GM23338 (cell line): ENCODE data around the gene TF. TPM values are rescaled to one million over a fixed set of nuclear protein-coding genes. Genes with fewer than 3 reads are reported as not detected.

Experiments
- ATAC-seq: fragments of 200-7000 bp; cut with Tn5 transposase; 3 replicates; pipeline ENCODE4 v1.9.1; 2020
- DNase-seq: peaks from one replicate; pipeline ENCODE4 v3.0.0-alpha.2; 2015; ENCODE audit warnings: low spot score
- H2AFZ ChIP-seq: fragments of 200-600 bp; sonication (generic); 2 replicates; pipeline ENCODE4 v1.8.0; 2016; ENCODE audit warnings: antibody characterized with exemption, mild to moderate bottlenecking, moderate library complexity
- H3F3A ChIP-seq: fragments of 200-600 bp; sonication (generic); replicated peaks from 2 replicates; pipeline ENCODE4 v1.8.0; 2017; ENCODE audit warnings: antibody characterized with exemption, mixed run types, low read depth
- H3K27ac ChIP-seq: fragments of 200-600 bp; sonication (generic); 2 replicates; pipeline ENCODE4 v1.6.1; 2016; ENCODE audit warnings: low read depth
- H3K27me3 ChIP-seq: fragments of 200-600 bp; sonication (generic); 2 replicates; pipeline ENCODE4 v1.8.0; 2016; ENCODE audit warnings: mild to moderate bottlenecking, mixed run types, moderate library complexity; ENCODE audit not compliant: insufficient read depth
- H3K36me3 ChIP-seq: fragments of 200-600 bp; sonication (generic); 2 replicates; pipeline ENCODE4 v1.8.0; 2016; ENCODE audit warnings: mild to moderate bottlenecking; ENCODE audit not compliant: insufficient read depth
- H3K4me1 ChIP-seq: fragments of 200-600 bp; sonication (generic); 2 replicates; pipeline ENCODE4 v1.8.0; 2016; ENCODE audit warnings: mild to moderate bottlenecking, moderate library complexity; ENCODE audit not compliant: insufficient read depth
- H3K4me2 ChIP-seq: fragments of 200-600 bp; sonication (generic); 2 replicates; pipeline ENCODE4 v1.7.1; 2017; ENCODE audit warnings: mixed run types
- H3K4me3 ChIP-seq: fragments of 200-600 bp; sonication (generic); 2 replicates; pipeline ENCODE4 v1.6.1; 2016; ENCODE audit warnings: mixed run types
- H3K79me2 ChIP-seq: fragments of 200-600 bp; sonication (generic); replicated peaks from 2 replicates; pipeline ENCODE4 v1.8.0; 2017; ENCODE audit warnings: mild to moderate bottlenecking; ENCODE audit not compliant: insufficient read depth
- H3K9me2 ChIP-seq: fragments of 200-600 bp; sonication (generic); 2 replicates; pipeline ENCODE4 v1.8.0; 2017; ENCODE audit not compliant: insufficient read depth
- H4K20me1 ChIP-seq: fragments of 200-600 bp; sonication (generic); replicated peaks from 2 replicates; pipeline ENCODE4 v1.8.0; 2017; ENCODE audit warnings: mild to moderate bottlenecking; ENCODE audit not compliant: insufficient read depth
- H3K27ac Mint-ChIP-seq: 2 replicates; pipeline ENCODE4 v1.8.0; 2020; ENCODE audit warnings: inconsistent platforms, mild to moderate bottlenecking, moderate library complexity, mixed read lengths
- H3K27me3 Mint-ChIP-seq: 3 replicates; pipeline ENCODE4 v1.8.0; 2022; ENCODE audit warnings: low read depth, mild to moderate bottlenecking, moderate library complexity, mixed read lengths, inconsistent platforms; ENCODE audit not compliant: insufficient read depth, poor library complexity
- H3K36me3 Mint-ChIP-seq: 3 replicates; pipeline ENCODE4 v1.8.0; 2021; ENCODE audit warnings: low read depth, mild to moderate bottlenecking, inconsistent platforms, moderate library complexity, mixed read lengths
- H3K4me1 Mint-ChIP-seq: 3 replicates; pipeline ENCODE4 v1.8.0; 2020; ENCODE audit warnings: mild to moderate bottlenecking, inconsistent platforms, mixed read lengths
- H3K4me3 Mint-ChIP-seq: 3 replicates; pipeline ENCODE4 v1.8.0; 2021; ENCODE audit warnings: moderate library complexity, mild to moderate bottlenecking, inconsistent platforms, mixed read lengths
- H3K9me3 Mint-ChIP-seq: 3 replicates; pipeline ENCODE4 v1.8.0; 2020; ENCODE audit warnings: moderate library complexity, mild to moderate bottlenecking, inconsistent platforms, mixed read lengths
- CREB1 ChIP-seq: fragments of 250-450 bp; sonication (Bioruptor Pico); IDR thresholded peaks from 2 replicates; pipeline ENCODE4 v1.5.0; 2020; ENCODE audit warnings: low read depth, mild to moderate bottlenecking, moderate library complexity
- ETS1 ChIP-seq: IDR thresholded peaks from 2 replicates; pipeline ENCODE4 v1.6.1; 2016; ENCODE audit warnings: antibody characterized with exemption
- EZH2 ChIP-seq: fragments of 200-600 bp; sonication (generic); IDR thresholded peaks from one replicate; pipeline ENCODE4 v1.8.0; 2017; ENCODE audit warnings: antibody characterized with exemption, mild to moderate bottlenecking, low read depth; ENCODE audit not compliant: unreplicated experiment
- EZH2phosphoT487 ChIP-seq: fragments of 200-600 bp; sonication (generic); IDR thresholded peaks from one replicate; pipeline ENCODE4 v1.8.1; 2018; ENCODE audit warnings: antibody characterized with exemption; ENCODE audit not compliant: unreplicated experiment
- JUNB ChIP-seq: IDR thresholded peaks from one replicate; pipeline ENCODE4 v1.6.1; 2016; ENCODE audit warnings: antibody characterized with exemption; ENCODE audit not compliant: unreplicated experiment
- NANOG ChIP-seq: IDR thresholded peaks from 2 replicates; pipeline ENCODE4 v1.6.1; 2016; ENCODE audit warnings: antibody characterized with exemption, borderline replicate concordance
- POLR2AphosphoS5 ChIP-seq: IDR thresholded peaks from 2 replicates; pipeline ENCODE4 v1.6.1; 2016; ENCODE audit warnings: antibody characterized with exemption, low read depth
- REST ChIP-seq: IDR thresholded peaks from one replicate; pipeline ENCODE4 v1.6.1; 2018; ENCODE audit warnings: antibody characterized with exemption; ENCODE audit not compliant: unreplicated experiment
- STAT1 ChIP-seq: IDR thresholded peaks from one replicate; pipeline ENCODE4 v1.6.1; 2016; ENCODE audit warnings: antibody characterized with exemption; ENCODE audit not compliant: unreplicated experiment
- ZNF114 ChIP-seq: fragments of 250-450 bp; sonication (Bioruptor Pico); IDR thresholded peaks from 2 replicates; pipeline ENCODE4 v1.5.0; 2020; ENCODE audit warnings: mild to moderate bottlenecking, moderate library complexity
- ZNF331 ChIP-seq: fragments of 250-450 bp; sonication (Bioruptor Pico); IDR thresholded peaks from 2 replicates; pipeline ENCODE4 v1.5.0; 2020; ENCODE audit warnings: low read depth, mild to moderate bottlenecking, moderate library complexity
- polyA plus RNA-seq: library from polyadenylated mRNA; unstranded; fragments of >200 nt; fragmentation: Nextera tagmentation; extraction: Ambion mirVana; gene quantifications from 2 replicates; pipeline ENCODE4 v1.2.1, GENCODE V29; 2016
- total RNA-seq: library from RNA; depleted of rRNA; stranded (reverse); fragments of >200 nt; shearing (Covaris generic); gene quantifications from 2 replicates; pipeline ENCODE4 v1.2.3, GENCODE V29; 2014
- TF ChIP-seq, protein P1 (sequence below): fragments of 250-450 bp; sonication (Bioruptor Pico); IDR thresholded peaks from 2 replicates; pipeline ENCODE4 v1.5.0; 2020; ENCODE audit warnings: mild to moderate bottlenecking, moderate library complexity
- TF ChIP-seq, protein P2 (sequence below), 2 experiments: fragments of 200-600 bp in 1 of 2; sonication (generic) in 1 of 2; conservative IDR thresholded peaks; 2 replicates each; pipeline versions ENCODE4 v1.5.1 to v1.6.1; 2016 to 2017; ENCODE audit warnings: antibody characterized with exemption in 2 of 2, low read depth in 2 of 2, mild to moderate bottlenecking in 2 of 2, moderate library complexity in 1 of 2

TF gene
- total and polyA plus RNA-seq, 2 experiments from 2014 or later: 0.03 to 0.76 TPM

DNA sequence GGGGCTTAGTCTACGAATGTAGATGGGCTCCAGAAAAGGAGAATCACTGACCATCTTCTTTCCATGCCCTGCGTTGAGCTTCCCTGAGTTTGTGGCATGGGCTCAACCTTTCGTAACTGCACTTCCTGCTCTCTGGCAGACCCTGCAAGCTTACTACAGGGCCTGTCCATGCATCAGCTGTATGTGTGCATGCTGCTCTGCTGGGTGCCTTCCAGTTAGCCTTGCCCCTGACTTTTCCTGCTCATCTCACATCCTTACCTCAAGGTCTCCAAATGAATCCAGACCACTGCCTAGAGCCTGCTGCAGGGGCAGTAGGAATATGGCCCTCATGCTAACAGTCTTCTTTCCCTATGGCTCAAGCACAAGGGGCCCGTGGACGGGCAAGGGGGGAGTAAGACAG lies 2.0 kb upstream of the TF start:
- H3K27me3 ChIP-seq: peaks cover 26% of the 10 kb centered on the region
- Mint-ChIP-seq H3K27ac (no peak overlapping the region), H3K4me3 (no peak overlapping the region), H3K36me3 (no peaks in the 10 kb centered on the region), H3K27me3 (peaks cover 33% of the 10 kb centered on the region), H3K9me3 (peaks cover 7% of the 10 kb centered on the region; the same call in 2 of the 3 replicates), H3K4me1 (peaks cover 5% of the 10 kb centered on the region; the same call in 1 of the 3 replicates)
- TF ChIP-seq ZNF331 (CRISPR knock-in tag) (no peak), ZNF114 (no peak), STAT1 (no peak), REST (no peak), EZH2 (no peak), JUNB (no peak), EZH2phosphoT487 (no peak), POLR2AphosphoS5 (no peak), CREB1 (no peak), ETS1 (no peak), NANOG (no peak)
- TF ChIP-seq, protein P1, sequence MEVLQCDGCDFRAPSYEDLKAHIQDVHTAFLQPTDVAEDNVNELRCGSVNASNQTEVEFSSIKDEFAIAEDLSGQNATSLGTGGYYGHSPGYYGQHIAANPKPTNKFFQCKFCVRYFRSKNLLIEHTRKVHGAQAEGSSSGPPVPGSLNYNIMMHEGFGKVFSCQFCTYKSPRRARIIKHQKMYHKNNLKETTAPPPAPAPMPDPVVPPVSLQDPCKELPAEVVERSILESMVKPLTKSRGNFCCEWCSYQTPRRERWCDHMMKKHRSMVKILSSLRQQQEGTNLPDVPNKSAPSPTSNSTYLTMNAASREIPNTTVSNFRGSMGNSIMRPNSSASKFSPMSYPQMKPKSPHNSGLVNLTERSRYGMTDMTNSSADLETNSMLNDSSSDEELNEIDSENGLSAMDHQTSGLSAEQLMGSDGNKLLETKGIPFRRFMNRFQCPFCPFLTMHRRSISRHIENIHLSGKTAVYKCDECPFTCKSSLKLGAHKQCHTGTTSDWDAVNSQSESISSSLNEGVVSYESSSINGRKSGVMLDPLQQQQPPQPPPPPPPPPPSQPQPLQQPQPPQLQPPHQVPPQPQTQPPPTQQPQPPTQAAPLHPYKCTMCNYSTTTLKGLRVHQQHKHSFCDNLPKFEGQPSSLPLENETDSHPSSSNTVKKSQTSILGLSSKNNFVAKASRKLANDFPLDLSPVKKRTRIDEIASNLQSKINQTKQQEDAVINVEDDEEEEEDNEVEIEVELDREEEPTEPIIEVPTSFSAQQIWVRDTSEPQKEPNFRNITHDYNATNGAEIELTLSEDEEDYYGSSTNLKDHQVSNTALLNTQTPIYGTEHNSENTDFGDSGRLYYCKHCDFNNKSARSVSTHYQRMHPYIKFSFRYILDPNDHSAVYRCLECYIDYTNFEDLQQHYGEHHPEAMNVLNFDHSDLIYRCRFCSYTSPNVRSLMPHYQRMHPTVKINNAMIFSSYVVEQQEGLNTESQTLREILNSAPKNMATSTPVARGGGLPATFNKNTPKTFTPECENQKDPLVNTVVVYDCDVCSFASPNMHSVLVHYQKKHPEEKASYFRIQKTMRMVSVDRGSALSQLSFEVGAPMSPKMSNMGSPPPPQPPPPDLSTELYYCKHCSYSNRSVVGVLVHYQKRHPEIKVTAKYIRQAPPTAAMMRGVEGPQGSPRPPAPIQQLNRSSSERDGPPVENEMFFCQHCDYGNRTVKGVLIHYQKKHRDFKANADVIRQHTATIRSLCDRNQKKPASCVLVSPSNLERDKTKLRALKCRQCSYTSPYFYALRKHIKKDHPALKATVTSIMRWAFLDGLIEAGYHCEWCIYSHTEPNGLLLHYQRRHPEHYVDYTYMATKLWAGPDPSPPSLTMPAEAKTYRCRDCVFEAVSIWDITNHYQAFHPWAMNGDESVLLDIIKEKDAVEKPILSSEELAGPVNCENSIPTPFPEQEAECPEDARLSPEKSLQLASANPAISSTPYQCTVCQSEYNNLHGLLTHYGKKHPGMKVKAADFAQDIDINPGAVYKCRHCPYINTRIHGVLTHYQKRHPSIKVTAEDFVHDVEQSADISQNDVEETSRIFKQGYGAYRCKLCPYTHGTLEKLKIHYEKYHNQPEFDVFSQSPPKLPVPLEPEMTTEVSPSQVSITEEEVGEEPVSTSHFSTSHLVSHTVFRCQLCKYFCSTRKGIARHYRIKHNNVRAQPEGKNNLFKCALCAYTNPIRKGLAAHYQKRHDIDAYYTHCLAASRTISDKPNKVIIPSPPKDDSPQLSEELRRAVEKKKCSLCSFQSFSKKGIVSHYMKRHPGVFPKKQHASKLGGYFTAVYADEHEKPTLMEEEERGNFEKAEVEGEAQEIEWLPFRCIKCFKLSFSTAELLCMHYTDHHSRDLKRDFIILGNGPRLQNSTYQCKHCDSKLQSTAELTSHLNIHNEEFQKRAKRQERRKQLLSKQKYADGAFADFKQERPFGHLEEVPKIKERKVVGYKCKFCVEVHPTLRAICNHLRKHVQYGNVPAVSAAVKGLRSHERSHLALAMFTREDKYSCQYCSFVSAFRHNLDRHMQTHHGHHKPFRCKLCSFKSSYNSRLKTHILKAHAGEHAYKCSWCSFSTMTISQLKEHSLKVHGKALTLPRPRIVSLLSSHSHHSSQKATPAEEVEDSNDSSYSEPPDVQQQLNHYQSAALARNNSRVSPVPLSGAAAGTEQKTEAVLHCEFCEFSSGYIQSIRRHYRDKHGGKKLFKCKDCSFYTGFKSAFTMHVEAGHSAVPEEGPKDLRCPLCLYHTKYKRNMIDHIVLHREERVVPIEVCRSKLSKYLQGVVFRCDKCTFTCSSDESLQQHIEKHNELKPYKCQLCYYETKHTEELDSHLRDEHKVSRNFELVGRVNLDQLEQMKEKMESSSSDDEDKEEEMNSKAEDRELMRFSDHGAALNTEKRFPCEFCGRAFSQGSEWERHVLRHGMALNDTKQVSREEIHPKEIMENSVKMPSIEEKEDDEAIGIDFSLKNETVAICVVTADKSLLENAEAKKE (CRISPR knock-in tag): no peak
- TF ChIP-seq, protein P2, sequence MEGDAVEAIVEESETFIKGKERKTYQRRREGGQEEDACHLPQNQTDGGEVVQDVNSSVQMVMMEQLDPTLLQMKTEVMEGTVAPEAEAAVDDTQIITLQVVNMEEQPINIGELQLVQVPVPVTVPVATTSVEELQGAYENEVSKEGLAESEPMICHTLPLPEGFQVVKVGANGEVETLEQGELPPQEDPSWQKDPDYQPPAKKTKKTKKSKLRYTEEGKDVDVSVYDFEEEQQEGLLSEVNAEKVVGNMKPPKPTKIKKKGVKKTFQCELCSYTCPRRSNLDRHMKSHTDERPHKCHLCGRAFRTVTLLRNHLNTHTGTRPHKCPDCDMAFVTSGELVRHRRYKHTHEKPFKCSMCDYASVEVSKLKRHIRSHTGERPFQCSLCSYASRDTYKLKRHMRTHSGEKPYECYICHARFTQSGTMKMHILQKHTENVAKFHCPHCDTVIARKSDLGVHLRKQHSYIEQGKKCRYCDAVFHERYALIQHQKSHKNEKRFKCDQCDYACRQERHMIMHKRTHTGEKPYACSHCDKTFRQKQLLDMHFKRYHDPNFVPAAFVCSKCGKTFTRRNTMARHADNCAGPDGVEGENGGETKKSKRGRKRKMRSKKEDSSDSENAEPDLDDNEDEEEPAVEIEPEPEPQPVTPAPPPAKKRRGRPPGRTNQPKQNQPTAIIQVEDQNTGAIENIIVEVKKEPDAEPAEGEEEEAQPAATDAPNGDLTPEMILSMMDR (conservative IDR thresholded peaks at IDR 0.05; ENCODE audit: low read depth in 2 of 2): no peak
- DNase-seq: no peak
- H3K79me2 ChIP-seq: no peaks in the 10 kb centered on the region
- no peak overlapping the region for H3K27ac ChIP-seq
- ATAC-seq: no peak
- H3F3A ChIP-seq: no peaks in the 10 kb centered on the region
- H3K9me2 ChIP-seq: no peaks in the 10 kb centered on the region
- no peak overlapping the region for H2AFZ ChIP-seq
- H3K4me3 ChIP-seq: no peak overlapping the region
- no peak overlapping the region for H3K4me2 ChIP-seq
- H3K36me3 ChIP-seq: no peaks in the 10 kb centered on the region
- H3K4me1 ChIP-seq: no peaks in the 10 kb centered on the region
- no peaks in the 10 kb centered on the region for H4K20me1 ChIP-seq
